ENCODE results near the gene RHBDF2. TPM values are rescaled to one million over a fixed set of nuclear protein-coding genes. Genes with fewer than 3 reads are reported as not detected.

RHBDF2 gene
- total RNA-seq, 1 donor from 2014 or later, result 47.8 TPM

GRCh38 chr17:76477576-76477975 is 23.6 kb downstream of the RHBDF2 start:
- Histone ChIP-seq H3K4me1 (no peaks in the 10 kb centered on the region), H3K27ac (no peak overlapping the region), H3K36me3 (peaks cover 68% of the 10 kb centered on the region), H3K9me3 (no peaks in the 10 kb centered on the region), H3K27me3 (ENCODE audit: low read depth) (no peaks in the 10 kb centered on the region), H3K4me3 (no peak overlapping the region)
- ATAC-seq (no peak), DNase-seq (no peak)
- no peak for TF ChIP-seq CTCF (IDR thresholded peaks at IDR 0.05)
- intact Hi-C loops (cut with DNase I), result no loop called here

GRCh38 chr17:76476736-76477135 is 24.5 kb downstream of the RHBDF2 start:
- H3K36me3 ChIP-seq, result peaks cover 76% of the 10 kb centered on the region
- no peaks in the 10 kb centered on the region for H3K27me3 ChIP-seq (ENCODE audit: low read depth)
- H3K4me1 ChIP-seq, result no peaks in the 10 kb centered on the region
- DNase-seq (no peak), ATAC-seq (no peak)
- H3K4me3 ChIP-seq, result no peak overlapping the region
- no peak for TF ChIP-seq CTCF (IDR thresholded peaks at IDR 0.05)
- no peaks in the 10 kb centered on the region for H3K9me3 ChIP-seq
- intact Hi-C loops (cut with DNase I), result no loop called here
- H3K27ac ChIP-seq, result no peak overlapping the region

- intact Hi-C loops (cut with DNase I), result no loop called here
- no peak for TF ChIP-seq CTCF (IDR thresholded peaks at IDR 0.05)
- H3K4me3 ChIP-seq, result no peak overlapping the region
- no peaks in the 10 kb centered on the region for H3K27me3 ChIP-seq (ENCODE audit: low read depth)
- H3K4me1 ChIP-seq, result no peaks in the 10 kb centered on the region
- H3K36me3 ChIP-seq, result peaks cover 81% of the 10 kb centered on the region
- no peak overlapping the region for H3K27ac ChIP-seq
- DNase-seq (no peak), ATAC-seq (no peak)
- no peaks in the 10 kb centered on the region for H3K9me3 ChIP-seq
Measured at GRCh38 chr17:76475302-76475701, 25.9 kb downstream of the RHBDF2 start.

- intact Hi-C loops (cut with DNase I), result no loop called here
- ATAC-seq (no peak), DNase-seq (no peak)
- peaks cover 82% of the 10 kb centered on the region for H3K36me3 ChIP-seq
- H3K27ac ChIP-seq, result no peak overlapping the region
- no peaks in the 10 kb centered on the region for H3K27me3 ChIP-seq (ENCODE audit: low read depth)
- H3K4me1 ChIP-seq, result no peaks in the 10 kb centered on the region
- H3K4me3 ChIP-seq, result no peak overlapping the region
- H3K9me3 ChIP-seq, result no peaks in the 10 kb centered on the region
- TF ChIP-seq CTCF (IDR thresholded peaks at IDR 0.05), result no peak
Measured at GRCh38 chr17:76474894-76475293, 26.3 kb downstream of the RHBDF2 start.

GRCh38 chr17:76474238-76474637 is 27.0 kb downstream of the RHBDF2 start:
- Histone ChIP-seq H3K27ac (no peak overlapping the region), H3K4me3 (no peak overlapping the region), H3K27me3 (ENCODE audit: low read depth) (no peaks in the 10 kb centered on the region), H3K4me1 (no peaks in the 10 kb centered on the region), H3K36me3 (peaks cover 77% of the 10 kb centered on the region), H3K9me3 (no peaks in the 10 kb centered on the region)
- no peak for TF ChIP-seq CTCF (IDR thresholded peaks at IDR 0.05)
- no peak for DNase-seq
- intact Hi-C loops (cut with DNase I), result no loop called here
- no peak for ATAC-seq

GRCh38 chr17:76473541-76473985 is 27.7 kb downstream of the RHBDF2 start:
- no peak for TF ChIP-seq CTCF (IDR thresholded peaks at IDR 0.05)
- no peaks in the 10 kb centered on the region for H3K27me3 ChIP-seq (ENCODE audit: low read depth)
- H3K36me3 ChIP-seq, result peaks cover 70% of the 10 kb centered on the region
- H3K4me1 ChIP-seq, result no peaks in the 10 kb centered on the region
- DNase-seq (no peak), ATAC-seq (no peak)
- H3K4me3 ChIP-seq, result no peak overlapping the region
- intact Hi-C loops (cut with DNase I), result no loop called here
- no peaks in the 10 kb centered on the region for H3K9me3 ChIP-seq
- no peak overlapping the region for H3K27ac ChIP-seq

Measured in lower lobe of right lung (tissue), 2 donors.